ENCODE measurements around the gene FOXO1.

DNA sequence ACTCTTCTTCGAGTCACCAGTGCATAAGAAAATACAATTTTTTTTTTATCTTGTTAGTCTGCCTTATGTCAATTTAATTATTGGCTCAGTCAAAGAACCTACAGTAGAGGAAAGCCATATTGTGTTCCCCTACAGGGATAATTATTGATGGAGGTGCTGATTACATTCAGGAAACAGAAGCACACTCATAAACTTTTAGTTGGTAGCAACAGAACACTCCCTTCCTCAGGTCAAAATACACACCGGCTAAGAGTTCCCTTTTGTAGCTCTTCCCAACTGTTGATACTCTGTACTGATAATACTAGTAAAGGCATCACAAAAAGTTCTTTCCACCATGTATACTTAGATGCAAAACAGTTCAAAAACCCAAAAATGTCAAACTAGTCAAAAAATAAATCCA is 18.4 kb downstream of the FOXO1 start:
- TF ChIP-seq, protein P1, sequence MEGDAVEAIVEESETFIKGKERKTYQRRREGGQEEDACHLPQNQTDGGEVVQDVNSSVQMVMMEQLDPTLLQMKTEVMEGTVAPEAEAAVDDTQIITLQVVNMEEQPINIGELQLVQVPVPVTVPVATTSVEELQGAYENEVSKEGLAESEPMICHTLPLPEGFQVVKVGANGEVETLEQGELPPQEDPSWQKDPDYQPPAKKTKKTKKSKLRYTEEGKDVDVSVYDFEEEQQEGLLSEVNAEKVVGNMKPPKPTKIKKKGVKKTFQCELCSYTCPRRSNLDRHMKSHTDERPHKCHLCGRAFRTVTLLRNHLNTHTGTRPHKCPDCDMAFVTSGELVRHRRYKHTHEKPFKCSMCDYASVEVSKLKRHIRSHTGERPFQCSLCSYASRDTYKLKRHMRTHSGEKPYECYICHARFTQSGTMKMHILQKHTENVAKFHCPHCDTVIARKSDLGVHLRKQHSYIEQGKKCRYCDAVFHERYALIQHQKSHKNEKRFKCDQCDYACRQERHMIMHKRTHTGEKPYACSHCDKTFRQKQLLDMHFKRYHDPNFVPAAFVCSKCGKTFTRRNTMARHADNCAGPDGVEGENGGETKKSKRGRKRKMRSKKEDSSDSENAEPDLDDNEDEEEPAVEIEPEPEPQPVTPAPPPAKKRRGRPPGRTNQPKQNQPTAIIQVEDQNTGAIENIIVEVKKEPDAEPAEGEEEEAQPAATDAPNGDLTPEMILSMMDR (IDR thresholded peaks at IDR 0.05; ENCODE audit: low read depth, low read length, poor library complexity, severe bottlenecking) = no peak
- TF ChIP-seq EZH2phosphoT487 (IDR thresholded peaks at IDR 0.05; ENCODE audit: borderline replicate concordance, low read length) = no peak
